Dermis blood vessel endothelial cell (primary cell): ENCODE measurements around the gene CNTNAP4. TPM values are rescaled to one million over a fixed set of nuclear protein-coding genes. Genes with fewer than 3 reads are reported as not detected.
A peak's percentile ranks its signal among the peaks of the same experiment; 100 is the strongest.

Source experiments
- DNase-seq: peaks from one replicate; pipeline ENCODE4 v3.0.0; 2010
- total RNA-seq: library from RNA; depleted of rRNA; stranded (reverse); fragments of >200 nt; gene quantifications from 2 replicates; pipeline ENCODE4 v1.2.3, GENCODE V29; 2014

CNTNAP4 gene
- total RNA-seq = not detected in 2 replicates

GRCh38 chr16:76276745-76277438, at the start of gene CNTNAP4:
CNTNAP4 (plus strand) TSS chr16:76277401; CDS start chr16:76277663, 262 bp downstream.
- DNase-seq = no peak

DNA sequence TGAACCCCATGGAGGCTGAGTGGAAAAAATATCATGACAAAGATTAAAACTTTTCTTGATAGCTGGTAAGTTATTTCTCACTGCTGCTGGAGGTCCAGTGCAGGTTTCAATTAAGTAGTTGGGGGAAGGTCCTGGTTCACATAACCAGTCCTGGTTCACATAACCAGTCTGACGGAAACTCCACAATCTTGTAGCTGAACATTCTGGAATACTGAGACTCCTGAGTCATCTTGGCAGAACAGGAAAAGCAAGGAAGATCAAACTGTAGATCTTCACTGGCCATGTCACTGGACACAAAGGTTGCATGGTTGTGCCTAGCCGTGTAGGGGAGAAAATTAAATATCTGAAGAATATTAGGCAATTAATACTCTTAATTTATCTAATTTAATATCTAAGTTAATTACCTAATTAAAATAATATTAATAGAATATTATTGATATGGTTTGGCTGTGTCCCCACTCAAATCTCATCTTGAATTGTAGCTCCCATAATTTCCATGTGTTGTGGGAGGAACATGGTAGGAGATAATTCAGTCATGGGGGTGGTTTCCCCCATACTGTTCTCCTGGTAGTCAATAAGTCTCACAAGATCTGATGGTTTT, 48.6 kb upstream of the CNTNAP4 start:
- no peak for DNase-seq

- DNase-seq = no peak
Observed at GRCh38 chr16:76232704-76233103, 44.5 kb upstream of the CNTNAP4 start.

- DNase-seq = no peak
Observed at GRCh38 chr16:76235025-76235424, 42.2 kb upstream of the CNTNAP4 start.

DNA sequence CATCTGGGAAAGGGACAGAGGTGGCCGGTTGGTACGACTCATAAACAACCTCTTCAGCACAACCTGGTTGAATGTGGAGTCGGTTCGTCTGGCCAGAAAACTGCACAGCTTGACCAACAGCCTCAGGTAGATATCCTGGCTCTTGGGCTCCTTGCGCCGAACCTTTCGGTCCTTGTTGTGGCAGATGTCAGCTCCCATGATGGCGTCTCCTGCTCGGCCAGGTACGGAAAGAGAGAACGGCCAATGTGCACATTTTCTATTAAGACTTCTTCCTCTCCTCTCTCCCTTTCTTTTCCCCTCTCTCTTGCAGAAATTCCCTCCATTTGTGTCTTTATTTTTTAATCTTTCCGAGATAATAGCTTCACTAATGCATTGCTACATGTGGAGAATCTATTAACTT, 41.8 kb upstream of the CNTNAP4 start:
- no peak for DNase-seq

DNA sequence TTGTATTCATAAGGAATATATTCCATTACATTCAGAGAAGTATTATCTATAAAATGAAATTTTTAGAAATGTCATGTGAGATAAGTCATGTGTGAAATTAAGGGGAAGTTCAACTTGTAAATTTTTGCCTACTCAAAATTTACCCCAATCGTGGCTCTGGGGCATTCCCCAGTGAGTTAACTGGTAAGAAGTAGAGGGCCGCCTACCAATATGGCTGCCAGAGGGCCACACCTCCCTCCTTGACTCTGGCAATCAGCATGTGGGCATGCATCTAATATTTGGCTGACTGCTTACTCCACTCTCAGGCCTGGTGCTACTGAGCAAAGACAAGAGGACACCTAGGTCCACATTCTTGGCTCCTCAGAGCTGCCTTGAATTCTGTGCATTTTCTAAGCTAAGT, 39.7 kb upstream of the CNTNAP4 start:
- DNase-seq = no peak

DNA sequence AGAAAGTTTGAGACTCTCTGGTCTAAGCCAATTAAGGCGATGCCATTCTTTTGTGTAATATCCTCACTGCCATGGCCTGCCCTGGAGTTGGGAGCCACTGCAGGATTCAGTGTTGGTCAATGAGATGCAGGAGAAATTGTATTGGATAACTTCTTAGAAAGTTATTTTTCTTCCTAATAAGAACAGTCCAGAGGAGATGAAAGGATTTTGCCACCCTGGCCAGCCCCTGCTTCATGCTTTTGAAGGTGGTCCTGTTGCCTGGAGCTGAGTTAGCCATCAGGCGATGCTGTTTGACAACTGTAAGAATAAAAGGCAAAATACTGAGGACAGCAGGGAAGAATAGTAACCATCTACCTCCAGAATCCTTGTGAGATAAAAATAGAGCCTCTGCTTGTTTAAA, 35.4 kb upstream of the CNTNAP4 start:
- DNase-seq = no peak

DNA sequence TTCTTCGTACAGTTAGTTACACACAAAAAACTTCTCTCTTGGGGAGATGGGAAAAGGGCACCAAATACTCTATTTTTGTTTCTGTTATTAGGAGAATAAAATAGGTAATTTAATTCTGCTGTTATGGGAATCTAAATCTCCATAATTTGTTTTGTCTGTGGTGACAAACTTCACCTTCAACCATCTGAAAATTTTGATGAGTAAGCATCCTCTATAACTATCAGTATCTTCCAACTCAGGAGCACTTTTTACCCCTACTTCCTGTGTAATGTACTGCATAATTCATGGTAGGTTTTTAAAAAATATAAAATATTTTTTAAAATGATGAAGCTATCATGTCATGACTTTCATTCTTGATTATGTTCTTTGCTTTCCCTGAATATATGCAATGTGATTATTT, 33.6 kb upstream of the CNTNAP4 start:
- DNase-seq = no peak

GRCh38 chr16:76246587-76246986, 30.6 kb upstream of the CNTNAP4 start:
- DNase-seq = no peak

- DNase-seq = peak; percentile 3
Observed at GRCh38 chr16:76265434-76266045, 11.7 kb upstream of the CNTNAP4 start.

- DNase-seq = no peak
Observed at GRCh38 chr16:76268824-76269223, 8.4 kb upstream of the CNTNAP4 start.

DNA sequence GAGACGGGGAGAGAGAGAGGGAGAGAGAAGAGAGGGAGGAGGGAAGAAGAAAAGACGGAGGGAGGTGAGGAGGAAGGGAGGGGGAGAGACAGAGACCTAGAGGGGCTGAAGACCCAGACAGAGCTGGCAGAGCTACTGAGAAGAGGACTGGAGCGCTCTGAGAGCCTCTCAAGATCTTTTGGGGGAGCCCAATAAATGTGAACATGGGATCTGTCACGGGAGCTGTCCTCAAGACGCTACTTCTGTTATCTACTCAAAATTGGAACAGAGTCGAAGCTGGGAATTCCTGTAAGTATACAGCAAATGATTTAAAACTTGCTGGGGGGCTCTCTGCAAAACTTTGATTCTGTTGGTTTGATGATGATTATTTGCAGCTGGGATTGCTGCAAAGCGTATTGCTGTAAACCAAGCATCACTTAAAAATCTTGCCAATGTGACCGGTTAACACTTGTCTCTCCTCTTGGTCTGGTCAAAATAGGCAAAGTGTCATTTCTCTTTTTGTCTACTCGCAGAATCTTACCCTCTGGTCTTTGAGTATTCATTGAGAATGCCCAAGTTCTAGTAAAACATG, 344 bp downstream of the CNTNAP4 start:
- DNase-seq = no peak

DNA sequence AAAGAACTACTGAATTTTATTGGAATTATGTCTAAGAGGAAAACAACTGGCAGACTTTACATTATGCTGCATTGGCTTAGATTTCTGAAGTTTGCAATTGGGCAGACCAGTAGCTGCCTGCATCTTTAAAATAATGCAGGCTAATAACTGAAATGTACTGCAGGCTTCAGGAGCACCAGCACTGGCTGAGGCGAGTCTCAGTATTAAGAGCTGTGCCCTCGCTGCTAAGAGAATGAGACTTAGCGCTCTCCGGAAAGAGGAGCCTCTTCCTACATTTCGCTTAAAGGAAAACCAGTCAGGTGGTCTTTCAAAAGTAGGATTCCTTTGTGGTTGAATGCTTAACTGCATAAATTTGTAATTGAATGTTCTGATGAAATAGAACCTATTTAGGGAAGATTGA, 885 bp downstream of the CNTNAP4 start:
- no peak for DNase-seq

DNA sequence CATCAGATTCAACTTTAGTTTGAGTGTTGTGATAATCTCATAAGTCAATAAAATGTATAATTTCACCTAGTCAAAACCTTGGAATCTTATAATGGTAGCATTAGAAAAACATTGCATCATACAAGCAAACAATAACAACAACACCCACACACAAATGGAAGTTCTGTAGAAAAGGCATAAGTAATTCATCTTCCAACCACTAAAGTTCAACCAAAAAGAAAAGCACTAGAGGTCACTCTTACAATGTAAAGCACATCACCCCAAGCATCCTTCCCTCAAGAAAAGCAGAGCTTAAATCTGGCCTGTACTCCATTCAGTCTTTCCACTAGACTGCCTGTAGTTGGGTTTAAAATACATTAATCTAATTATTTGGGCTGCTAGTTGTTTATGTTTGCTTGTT, 1.8 kb downstream of the CNTNAP4 start:
- no peak for DNase-seq

- no peak for DNase-seq
Observed at GRCh38 chr16:76280421-76281215, 3.4 kb downstream of the CNTNAP4 start.

GRCh38 chr16:76287466-76287865, 10.3 kb downstream of the CNTNAP4 start:
- no peak for DNase-seq

- DNase-seq = no peak
Observed at GRCh38 chr16:76292218-76292617, 15.0 kb downstream of the CNTNAP4 start.

DNA sequence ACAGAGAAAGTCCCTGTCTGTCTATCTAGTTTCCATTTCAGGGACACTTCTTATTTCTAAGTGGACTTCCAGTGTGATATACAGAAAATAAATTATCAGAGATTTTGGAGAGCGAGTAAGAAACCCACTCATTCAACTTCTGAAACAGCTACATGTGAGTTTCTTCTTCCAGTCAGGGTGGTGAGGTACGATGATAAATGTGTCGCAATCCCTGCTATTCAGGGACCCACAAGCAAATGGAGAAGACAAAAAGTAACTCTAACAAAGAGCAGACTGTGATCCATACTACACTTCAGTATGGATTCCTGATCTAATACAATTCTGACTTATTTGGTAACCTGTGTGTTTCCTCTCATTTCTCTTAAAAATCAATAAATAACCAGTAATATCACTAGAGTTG, 16.8 kb downstream of the CNTNAP4 start:
- no peak for DNase-seq

DNA sequence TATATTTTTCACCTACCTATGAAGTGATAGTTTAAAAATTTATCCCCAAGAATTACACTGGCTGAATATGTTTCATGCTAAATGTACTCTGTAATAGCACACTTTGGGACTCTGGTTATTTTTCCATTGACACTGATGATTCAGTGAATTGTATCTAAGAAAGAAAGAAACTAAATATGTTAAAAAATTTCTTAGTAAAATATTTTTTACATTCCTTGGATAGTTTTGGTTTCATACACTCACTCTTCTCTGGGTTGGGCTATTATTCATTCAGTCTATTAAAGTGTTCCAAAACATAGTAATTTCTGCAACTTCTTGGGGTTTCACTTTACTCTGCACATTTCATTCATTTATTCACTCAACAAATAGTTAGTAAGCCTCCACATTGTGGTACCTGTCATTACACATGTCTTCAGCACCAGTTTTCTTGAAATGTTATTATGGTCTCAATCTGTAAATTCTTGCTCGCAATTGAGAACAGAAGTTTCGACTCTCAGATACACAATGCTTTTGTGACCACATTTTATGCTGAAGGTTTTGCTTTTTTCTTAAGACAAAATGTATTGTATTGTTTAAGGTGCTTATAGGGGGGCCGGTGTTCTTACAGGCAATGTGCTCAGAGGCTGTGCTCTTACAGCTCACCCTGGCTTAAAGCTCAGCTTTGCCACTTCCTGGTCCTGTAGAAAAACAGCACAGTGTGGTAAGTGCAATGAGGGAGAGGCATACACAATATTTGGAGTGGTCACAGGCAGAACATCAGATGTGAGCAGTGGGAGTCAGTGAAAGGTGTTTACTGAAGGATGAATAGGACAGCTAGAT, 17.4 kb downstream of the CNTNAP4 start:
- DNase-seq = no peak

GRCh38 chr16:76297941-76298340, 20.7 kb downstream of the CNTNAP4 start:
- DNase-seq = no peak

DNA sequence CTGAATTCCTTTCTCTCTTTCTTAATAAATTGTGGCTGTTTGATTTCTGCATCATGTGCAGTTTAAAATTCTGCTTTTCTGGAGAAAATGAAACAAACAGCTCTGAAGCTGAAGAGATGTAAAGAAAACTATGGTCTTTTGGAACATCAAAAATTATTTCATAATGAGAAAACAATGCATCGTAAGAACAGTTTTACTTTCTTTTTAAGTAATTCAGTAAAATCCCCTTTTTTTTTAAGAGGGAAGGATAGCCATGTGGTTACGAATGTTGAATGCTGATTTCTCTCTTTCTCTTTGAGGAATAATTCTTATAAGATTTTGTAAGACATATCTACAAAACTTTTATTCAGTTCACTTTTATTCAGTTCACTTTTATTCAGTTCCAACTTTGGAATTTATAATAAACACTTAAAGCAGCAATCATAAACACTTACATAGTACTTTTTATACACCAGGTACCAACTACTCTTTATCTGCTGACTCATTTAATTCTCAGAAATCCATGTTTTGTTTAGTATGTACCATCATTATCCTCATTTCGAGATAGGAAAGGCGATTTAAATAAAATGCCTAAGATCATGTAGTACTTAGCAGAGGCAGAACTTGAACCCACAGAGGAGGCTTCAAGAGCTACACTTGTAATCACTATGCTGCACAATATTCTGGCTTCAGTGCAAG, 26.6 kb downstream of the CNTNAP4 start:
- no peak for DNase-seq
